ENCODE measurements around the gene PITPNC1.

DNA sequence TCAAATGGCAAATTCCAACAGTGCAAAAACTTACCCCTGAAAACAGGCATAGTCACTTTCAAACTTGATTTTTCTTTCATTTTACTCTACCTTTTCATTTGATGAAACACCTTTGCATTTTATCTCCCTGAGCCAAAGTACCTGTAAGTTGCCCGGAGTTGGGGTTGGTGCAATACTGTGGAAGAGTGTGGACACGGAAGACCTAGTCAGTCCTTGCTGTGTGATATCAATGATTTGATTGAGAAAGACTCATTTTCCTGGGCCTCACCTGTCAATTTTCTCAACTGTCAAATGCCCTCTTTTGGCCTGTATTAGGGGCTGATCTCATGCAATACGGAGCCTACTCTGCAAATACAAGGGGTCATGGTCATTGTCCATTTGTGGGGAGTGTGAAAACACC is 22.6 kb downstream of the PITPNC1 start:
- no peak for TF ChIP-seq YY1 (IDR thresholded peaks at IDR 0.05; ENCODE audit: insufficient read depth, insufficient read length)
- TF ChIP-seq ZNF274 (IDR thresholded peaks at IDR 0.05; ENCODE audit: low read depth, low read length), result no peak
- TF ChIP-seq SUZ12 (IDR thresholded peaks at IDR 0.05; ENCODE audit: extremely low read depth, insufficient read depth, insufficient read length), result no peak
